ENCODE results near the gene KLHL17. TPM values are rescaled to one million over a fixed set of nuclear protein-coding genes. Genes with fewer than 3 reads are reported as not detected.

The KLHL17 gene
- polyA plus RNA-seq, 2 of the 4 experiments (the other 2 are of a cell fraction) = 5.7 to 21.6 TPM

GRCh38 chr1:931380-932172 lies 28.8 kb upstream of the KLHL17 start:
- TF ChIP-seq ZSCAN20 (CRISPR knock-in tag; IDR thresholded peaks at IDR 0.05) = no peak
- DNase-seq (ENCODE audit: low read depth in 1 of 2, low spot score in 1 of 2) = no peak
- no peak overlapping the region for H3K27ac ChIP-seq
- peaks cover 17% of the 10 kb centered on the region; the same call in 2 of the 3 replicates for H3K4me1 ChIP-seq
- FAIRE-seq = no peak
- no peak for ATAC-seq
- CTCF ChIA-PET = interaction anchor here (0.8 to 6.9 kb wide), 3 partner anchors 10 to 27 kb away, joined by 3 to 84 read pairs (median 4); no protein-coding TSS in a partner anchor
- H3K4me3 ChIP-seq = no peak overlapping the region
- POLR2A ChIA-PET = no interaction called here
- no peak overlapping the region for H3K4me2 ChIP-seq
- H3K9me3 ChIP-seq = no peaks in the 10 kb centered on the region
- WGBS (ENCODE audit: missing lambda C conversion rate) = 68% methylated on average over 15 of the region's 15 CpGs

- H3K4me2 ChIP-seq = no peak overlapping the region
- H3K4me3 ChIP-seq = no peak overlapping the region
- ATAC-seq (no peak), DNase-seq (ENCODE audit: low read depth in 1 of 2, low spot score in 1 of 2) (no peak), FAIRE-seq (no peak)
- WGBS (ENCODE audit: missing lambda C conversion rate) = 92% methylated on average over 15 of the region's 16 CpGs
- peaks cover 16% of the 10 kb centered on the region for H3K4me1 ChIP-seq
- ChIA-PET CTCF (interaction anchor here (0.8 to 6.9 kb wide), 2 partner anchors 9 to 28 kb away, joined by 4 to 84 read pairs; no protein-coding TSS in a partner anchor), POLR2A (no interaction called here)
- H3K27ac ChIP-seq = no peak overlapping the region
- H3K9me3 ChIP-seq = no peaks in the 10 kb centered on the region
- TF ChIP-seq HES2 (IDR thresholded peaks at IDR 0.05) (no peak), NPAS2 (CRISPR knock-in tag; IDR thresholded peaks at IDR 0.05; ENCODE audit: borderline replicate concordance) (no peak)
Measured at GRCh38 chr1:932173-932510, 28.2 kb upstream of the KLHL17 start.

- no peak for FAIRE-seq
- H3K27ac ChIP-seq = 0 out of 6 replicates have a peak overlapping the region, but pooled peaks of 1 of the 2 experiments have one; percentile 41
- ChIA-PET POLR2A (no interaction called here), CTCF (interaction anchor here (0.6 to 1.3 kb wide), 6 partner anchors 10 to 64 kb away, joined by 3 to 4 read pairs (median 3); partner anchors contain the start of gene NOC2L)
- no peak overlapping the region for H3K4me2 ChIP-seq
- ATAC-seq = no peak
- H3K4me1 ChIP-seq = peaks cover 20% of the 10 kb centered on the region
- TF ChIP-seq GATA3 (IDR thresholded peaks at IDR 0.05; ENCODE audit: borderline replicate concordance) (no peak), FOSL2 (IDR thresholded peaks at IDR 0.05) (no peak), FOSL2 (CRISPR knock-in tag; IDR thresholded peaks at IDR 0.05) (no peak), FOXS1 (CRISPR knock-in tag; IDR thresholded peaks at IDR 0.05) (no peak), NR3C1 (IDR thresholded peaks at IDR 0.05) (no peak), JUN (IDR thresholded peaks at IDR 0.05) (no peak), ATOH8 (CRISPR knock-in tag; IDR thresholded peaks at IDR 0.05; ENCODE audit: low read depth) (no peak), RFX5 (IDR thresholded peaks at IDR 0.05) (no peak), ELK1 (IDR thresholded peaks at IDR 0.05; ENCODE audit: low read depth, low read length) (no peak), EHF (CRISPR knock-in tag; IDR thresholded peaks at IDR 0.05) (no peak), ZSCAN20 (CRISPR knock-in tag; IDR thresholded peaks at IDR 0.05) (no peak), RNF2 (IDR thresholded peaks at IDR 0.05; ENCODE audit: borderline replicate concordance, low read depth) (no peak), HMGXB4 (CRISPR knock-in tag; IDR thresholded peaks at IDR 0.05; ENCODE audit: borderline replicate concordance) (no peak)
- no peaks in the 10 kb centered on the region for H3K9me3 ChIP-seq
- no peak overlapping the region for H3K4me3 ChIP-seq
- DNase-seq (ENCODE audit: low read depth in 1 of 2, low spot score in 1 of 2) = no peak
- WGBS (ENCODE audit: missing lambda C conversion rate) = 92% methylated on average over 8 of the region's 25 CpGs
Measured at GRCh38 chr1:932776-933602, 27.4 kb upstream of the KLHL17 start.
